Bronchial epithelial cell (primary cell): ENCODE data around the gene RBFOX2. TPM values are rescaled to one million over a fixed set of nuclear protein-coding genes. Genes with fewer than 3 reads are reported as not detected.

Source experiments
- DNase-seq: peaks from one replicate; pipeline ENCODE4 v3.0.0-alpha.2; 2010; ENCODE audit warnings: low read depth
- FAIRE-seq: peaks from 2 replicates; lab custom pipeline; 2011; peaks lifted over from hg19 to GRCh38; lab: Jason Lieb, UNC
- H3K27me3 ChIP-seq: 2 replicates; pipeline ENCODE4 v1.5.1; 2011; ENCODE audit warnings: low read length; ENCODE audit not compliant: control insufficient read depth, insufficient read depth
- H3K36me3 ChIP-seq: 2 replicates; pipeline ENCODE4 v1.5.1; 2011; ENCODE audit warnings: low read length; ENCODE audit not compliant: control insufficient read depth, insufficient read depth
- H3K4me3 ChIP-seq: 2 replicates; pipeline ENCODE4 v1.5.1; 2011; ENCODE audit warnings: mild to moderate bottlenecking, low read depth, low read length, control low read depth
- total RNA-seq: library from RNA; depleted of rRNA; stranded (reverse); fragments of >200 nt; gene quantifications from 2 replicates; pipeline ENCODE4 v1.2.1, GENCODE V29; 2014
- TF ChIP-seq, protein P1 (sequence below): IDR thresholded peaks from 2 replicates; pipeline ENCODE4 v1.5.1; 2011; ENCODE audit warnings: mild to moderate bottlenecking, moderate library complexity, low read length, control low read depth, inconsistent platforms; ENCODE audit not compliant: insufficient read depth, severe bottlenecking

Gene RBFOX2
- total RNA-seq, 1 donor from 2014 or later: 69.5 TPM

DNA sequence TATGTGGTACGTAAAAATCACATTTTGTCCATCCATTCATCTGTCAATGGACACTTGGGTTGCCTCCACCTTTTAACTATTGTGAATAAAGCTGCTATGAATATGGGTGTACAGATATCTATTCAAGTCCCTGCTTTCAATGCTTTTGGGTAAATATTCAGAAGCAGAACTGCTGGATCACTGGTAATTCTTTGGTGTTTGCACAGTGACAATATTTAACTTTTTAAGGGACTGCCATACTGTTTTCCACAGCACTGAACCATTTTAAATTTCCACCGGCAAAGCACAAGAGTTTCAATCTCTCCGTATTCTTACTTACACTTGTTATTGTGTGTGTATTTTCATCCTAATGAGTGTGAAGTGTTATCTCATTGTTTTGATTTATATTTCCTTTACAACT, 79.4 kb downstream of the RBFOX2 start:
- Histone ChIP-seq H3K27me3 (no peaks in the 10 kb centered on the region), H3K36me3 (peaks cover 1% of the 10 kb centered on the region), H3K4me3 (no peak overlapping the region)
- TF ChIP-seq, protein P1, sequence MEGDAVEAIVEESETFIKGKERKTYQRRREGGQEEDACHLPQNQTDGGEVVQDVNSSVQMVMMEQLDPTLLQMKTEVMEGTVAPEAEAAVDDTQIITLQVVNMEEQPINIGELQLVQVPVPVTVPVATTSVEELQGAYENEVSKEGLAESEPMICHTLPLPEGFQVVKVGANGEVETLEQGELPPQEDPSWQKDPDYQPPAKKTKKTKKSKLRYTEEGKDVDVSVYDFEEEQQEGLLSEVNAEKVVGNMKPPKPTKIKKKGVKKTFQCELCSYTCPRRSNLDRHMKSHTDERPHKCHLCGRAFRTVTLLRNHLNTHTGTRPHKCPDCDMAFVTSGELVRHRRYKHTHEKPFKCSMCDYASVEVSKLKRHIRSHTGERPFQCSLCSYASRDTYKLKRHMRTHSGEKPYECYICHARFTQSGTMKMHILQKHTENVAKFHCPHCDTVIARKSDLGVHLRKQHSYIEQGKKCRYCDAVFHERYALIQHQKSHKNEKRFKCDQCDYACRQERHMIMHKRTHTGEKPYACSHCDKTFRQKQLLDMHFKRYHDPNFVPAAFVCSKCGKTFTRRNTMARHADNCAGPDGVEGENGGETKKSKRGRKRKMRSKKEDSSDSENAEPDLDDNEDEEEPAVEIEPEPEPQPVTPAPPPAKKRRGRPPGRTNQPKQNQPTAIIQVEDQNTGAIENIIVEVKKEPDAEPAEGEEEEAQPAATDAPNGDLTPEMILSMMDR: no peak
- DNase-seq (no peak), FAIRE-seq (no peak)

DNA sequence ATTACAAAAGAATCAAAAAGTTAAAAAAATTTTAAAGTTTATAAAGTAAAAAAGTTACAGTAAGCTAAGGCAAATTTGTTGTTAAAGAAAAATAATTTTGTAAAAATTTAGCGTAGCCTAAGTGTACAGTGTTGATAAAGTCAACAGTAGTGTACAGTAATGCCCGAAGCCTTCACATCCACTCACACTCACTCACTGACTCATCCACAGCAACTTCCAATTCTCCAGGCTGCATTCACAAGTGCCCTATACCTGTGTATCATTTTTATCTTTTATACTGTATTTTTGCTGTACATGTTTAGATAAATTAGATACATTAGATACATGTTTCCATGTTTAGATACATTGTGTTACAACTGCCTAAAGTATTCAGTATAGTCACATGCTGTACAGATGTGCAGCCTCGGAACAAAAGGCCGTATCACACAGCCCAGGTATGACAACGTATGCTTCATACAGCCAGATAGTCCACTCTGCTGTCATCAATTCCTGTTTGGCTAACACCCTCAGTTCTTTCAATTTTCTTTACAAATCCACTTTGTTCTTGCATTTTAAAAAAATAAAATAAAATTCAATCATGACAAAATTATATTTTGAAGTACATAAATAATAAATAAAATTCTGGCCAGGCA, 80.7 kb downstream of the RBFOX2 start:
- FAIRE-seq: no peak
- H3K36me3 ChIP-seq: peaks cover 1% of the 10 kb centered on the region

DNA sequence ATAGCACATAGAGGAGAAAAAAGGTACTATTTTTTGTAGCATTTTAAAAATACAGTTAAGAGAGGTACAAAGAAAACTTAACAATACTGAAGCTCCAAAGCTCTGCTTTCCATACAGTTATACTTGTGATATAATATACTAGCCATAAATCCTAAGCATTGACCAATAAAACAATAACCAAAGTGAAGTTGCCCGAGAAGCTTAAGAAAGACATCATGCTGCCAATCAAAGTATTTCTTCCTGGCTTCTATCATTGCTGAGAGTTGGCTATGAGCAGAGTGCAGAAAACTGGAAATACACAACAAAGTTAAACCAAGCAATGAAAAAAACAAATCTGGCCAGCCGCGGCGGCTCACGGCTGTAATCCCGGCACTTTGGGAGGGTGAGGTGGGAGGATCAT, 84.2 kb downstream of the RBFOX2 start:
- Histone ChIP-seq H3K4me3 (no peak overlapping the region), H3K27me3 (no peaks in the 10 kb centered on the region), H3K36me3 (no peaks in the 10 kb centered on the region)
- DNase-seq (no peak), FAIRE-seq (no peak)
- TF ChIP-seq, protein P1: no peak

More for the DNA sequence above, 80.7 kb downstream of the RBFOX2 start:
- TF ChIP-seq, protein P1: no peak
- DNase-seq: peak; percentile 69
- no peaks in the 10 kb centered on the region for H3K27me3 ChIP-seq
- H3K4me3 ChIP-seq: no peak overlapping the region

DNA sequence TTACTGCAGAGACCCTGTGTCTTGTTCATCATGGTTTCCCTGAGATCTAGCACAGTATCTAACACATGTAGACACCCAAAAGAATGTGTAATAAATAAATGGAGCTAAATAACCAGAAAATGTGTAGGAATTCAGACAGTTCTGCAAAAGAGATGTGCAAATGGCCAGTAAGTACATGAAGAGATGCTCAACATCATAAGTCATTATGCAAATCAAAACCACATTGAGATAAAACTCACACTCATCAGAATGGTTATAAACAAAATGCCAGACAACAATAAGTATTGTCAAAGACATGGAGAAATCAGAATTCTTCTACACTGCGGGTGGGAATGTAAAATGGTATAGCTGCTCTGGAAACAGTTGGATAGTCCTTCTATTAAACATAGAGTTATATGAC, 88.5 kb downstream of the RBFOX2 start:
- no peaks in the 10 kb centered on the region for H3K27me3 ChIP-seq
- H3K36me3 ChIP-seq: peaks cover 2% of the 10 kb centered on the region
- TF ChIP-seq, protein P1: no peak
- DNase-seq: no peak
- H3K4me3 ChIP-seq: no peak overlapping the region
- FAIRE-seq: no peak

- peaks cover 2% of the 10 kb centered on the region for H3K36me3 ChIP-seq
- TF ChIP-seq, protein P1: no peak
- no peak overlapping the region for H3K4me3 ChIP-seq
- no peak for FAIRE-seq
- H3K27me3 ChIP-seq: no peaks in the 10 kb centered on the region
- no peak for DNase-seq
Observed at GRCh38 chr22:35938226-35938625, 90.4 kb downstream of the RBFOX2 start.

DNA sequence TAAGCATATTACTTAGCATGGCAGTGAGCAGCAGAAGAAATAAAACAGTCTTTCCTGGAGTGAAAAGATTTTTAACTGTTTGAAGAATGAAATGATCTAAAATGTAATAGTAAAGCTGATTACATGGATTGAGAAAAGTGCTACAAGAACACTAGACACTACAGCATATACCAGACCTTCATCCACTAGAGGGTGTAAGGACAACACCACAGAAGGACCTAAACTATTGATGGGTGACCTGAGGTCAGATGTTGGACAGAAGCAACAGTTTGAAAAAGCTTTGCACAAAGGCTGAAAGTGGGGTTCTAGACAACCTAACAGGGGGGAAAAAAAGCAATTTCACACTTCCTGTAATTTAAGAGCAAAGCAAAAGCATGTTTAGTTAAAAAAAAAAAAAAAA, 97.7 kb downstream of the RBFOX2 start:
- FAIRE-seq (no peak), DNase-seq (peak; percentile 48)
- Histone ChIP-seq H3K4me3 (no peak overlapping the region), H3K27me3 (no peaks in the 10 kb centered on the region), H3K36me3 (no peaks in the 10 kb centered on the region)
- TF ChIP-seq, protein P1: peak; percentile 38
